ENCODE data around the gene KIF26B. TPM values are rescaled to one million over a fixed set of nuclear protein-coding genes. Genes with fewer than 3 reads are reported as not detected.

KIF26B gene
- total RNA-seq, 1 donor from 2014 or later = 3.5 TPM

- no peak for DNase-seq
- H3K27me3 ChIP-seq (ENCODE audit: low read depth) = peaks cover 30% of the 10 kb centered on the region
- H3K9me3 ChIP-seq (replicated peaks) = no peaks in the 10 kb centered on the region
- H3K36me3 ChIP-seq = no peaks in the 10 kb centered on the region
- intact Hi-C loops (cut with micrococcal nuclease) = no loop called here
- TF ChIP-seq, protein P1, sequence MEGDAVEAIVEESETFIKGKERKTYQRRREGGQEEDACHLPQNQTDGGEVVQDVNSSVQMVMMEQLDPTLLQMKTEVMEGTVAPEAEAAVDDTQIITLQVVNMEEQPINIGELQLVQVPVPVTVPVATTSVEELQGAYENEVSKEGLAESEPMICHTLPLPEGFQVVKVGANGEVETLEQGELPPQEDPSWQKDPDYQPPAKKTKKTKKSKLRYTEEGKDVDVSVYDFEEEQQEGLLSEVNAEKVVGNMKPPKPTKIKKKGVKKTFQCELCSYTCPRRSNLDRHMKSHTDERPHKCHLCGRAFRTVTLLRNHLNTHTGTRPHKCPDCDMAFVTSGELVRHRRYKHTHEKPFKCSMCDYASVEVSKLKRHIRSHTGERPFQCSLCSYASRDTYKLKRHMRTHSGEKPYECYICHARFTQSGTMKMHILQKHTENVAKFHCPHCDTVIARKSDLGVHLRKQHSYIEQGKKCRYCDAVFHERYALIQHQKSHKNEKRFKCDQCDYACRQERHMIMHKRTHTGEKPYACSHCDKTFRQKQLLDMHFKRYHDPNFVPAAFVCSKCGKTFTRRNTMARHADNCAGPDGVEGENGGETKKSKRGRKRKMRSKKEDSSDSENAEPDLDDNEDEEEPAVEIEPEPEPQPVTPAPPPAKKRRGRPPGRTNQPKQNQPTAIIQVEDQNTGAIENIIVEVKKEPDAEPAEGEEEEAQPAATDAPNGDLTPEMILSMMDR (IDR thresholded peaks at IDR 0.05; ENCODE audit: borderline replicate concordance) = no peak
- H3K27ac ChIP-seq (replicated peaks) = no peak overlapping the region
- no peaks in the 10 kb centered on the region for H3K4me1 ChIP-seq
- no peak overlapping the region for H3K4me3 ChIP-seq
Measured at GRCh38 chr1:245582026-245582425, 427.2 kb downstream of the KIF26B start.

DNA sequence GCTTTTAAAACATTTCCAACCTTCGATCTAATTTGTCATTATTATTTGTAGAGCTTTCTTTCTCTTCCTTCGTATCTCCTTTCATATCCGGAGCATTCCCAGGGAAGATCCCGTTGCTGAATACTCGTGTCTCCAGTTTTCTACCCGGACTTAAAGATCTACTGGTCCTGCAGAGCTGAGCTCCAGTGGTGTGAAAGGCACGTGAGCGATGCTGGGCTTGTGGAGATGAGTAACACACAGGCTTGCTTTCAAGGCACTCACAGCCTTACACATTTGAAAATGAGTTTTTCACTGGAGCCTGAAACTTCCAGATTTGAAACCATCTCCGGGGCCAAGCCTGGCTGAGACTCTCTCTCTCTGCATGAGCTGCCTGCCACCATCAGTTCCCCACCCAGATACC lies 428.3 kb downstream of the KIF26B start:
- H3K4me3 ChIP-seq = no peak overlapping the region
- H3K9me3 ChIP-seq (replicated peaks) = no peaks in the 10 kb centered on the region
- no peaks in the 10 kb centered on the region for H3K4me1 ChIP-seq
- intact Hi-C loops (cut with micrococcal nuclease) = no loop called here
- no peak for DNase-seq
- TF ChIP-seq, protein P1 (IDR thresholded peaks at IDR 0.05; ENCODE audit: borderline replicate concordance) = no peak
- peaks cover 35% of the 10 kb centered on the region for H3K27me3 ChIP-seq (ENCODE audit: low read depth)
- no peak overlapping the region for H3K27ac ChIP-seq (replicated peaks)
- H3K36me3 ChIP-seq = no peaks in the 10 kb centered on the region

DNA sequence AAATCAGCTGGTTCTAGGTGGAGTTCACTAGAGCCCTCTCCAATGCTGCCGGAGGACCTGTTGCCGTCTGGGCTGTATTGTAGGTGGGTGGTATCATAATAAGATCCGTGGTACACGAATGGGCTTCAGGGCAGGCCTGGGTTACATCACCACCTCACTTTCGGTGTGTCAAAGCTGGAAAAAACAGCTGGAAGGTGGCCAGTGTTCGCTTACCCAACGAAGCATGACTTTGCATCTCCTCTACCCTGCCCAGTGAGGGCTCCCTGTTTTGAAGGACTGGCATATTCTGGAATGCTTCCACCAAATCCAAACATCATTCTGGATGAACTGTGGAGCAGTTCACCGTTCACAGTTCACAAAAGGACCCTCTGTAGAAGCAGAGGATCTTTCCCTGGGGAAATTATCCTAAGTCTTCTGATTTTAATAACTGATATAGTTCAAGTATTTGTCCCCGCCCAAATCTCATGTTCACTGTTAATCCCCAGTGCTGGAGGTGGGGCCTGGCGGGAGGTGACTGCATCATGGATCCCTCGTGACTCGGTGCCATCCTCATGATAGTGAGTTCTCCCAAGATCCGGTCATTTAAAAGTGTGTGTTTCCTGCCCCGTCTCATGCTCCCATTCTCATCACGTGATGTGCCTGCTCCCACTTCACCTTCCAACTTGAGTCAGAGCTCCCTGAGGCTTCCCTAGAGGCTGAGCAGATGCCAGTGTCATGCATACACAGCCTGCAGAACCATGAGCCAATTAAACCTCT lies 429.0 kb downstream of the KIF26B start:
- no peak overlapping the region for H3K4me3 ChIP-seq
- no peaks in the 10 kb centered on the region for H3K4me1 ChIP-seq
- intact Hi-C loops (cut with micrococcal nuclease) = no loop called here
- peaks cover 42% of the 10 kb centered on the region for H3K27me3 ChIP-seq (ENCODE audit: low read depth)
- TF ChIP-seq, protein P1 (IDR thresholded peaks at IDR 0.05; ENCODE audit: borderline replicate concordance) = no peak
- no peak for DNase-seq
- no peaks in the 10 kb centered on the region for H3K9me3 ChIP-seq (replicated peaks)
- no peak overlapping the region for H3K27ac ChIP-seq (replicated peaks)
- H3K36me3 ChIP-seq = no peaks in the 10 kb centered on the region

DNA sequence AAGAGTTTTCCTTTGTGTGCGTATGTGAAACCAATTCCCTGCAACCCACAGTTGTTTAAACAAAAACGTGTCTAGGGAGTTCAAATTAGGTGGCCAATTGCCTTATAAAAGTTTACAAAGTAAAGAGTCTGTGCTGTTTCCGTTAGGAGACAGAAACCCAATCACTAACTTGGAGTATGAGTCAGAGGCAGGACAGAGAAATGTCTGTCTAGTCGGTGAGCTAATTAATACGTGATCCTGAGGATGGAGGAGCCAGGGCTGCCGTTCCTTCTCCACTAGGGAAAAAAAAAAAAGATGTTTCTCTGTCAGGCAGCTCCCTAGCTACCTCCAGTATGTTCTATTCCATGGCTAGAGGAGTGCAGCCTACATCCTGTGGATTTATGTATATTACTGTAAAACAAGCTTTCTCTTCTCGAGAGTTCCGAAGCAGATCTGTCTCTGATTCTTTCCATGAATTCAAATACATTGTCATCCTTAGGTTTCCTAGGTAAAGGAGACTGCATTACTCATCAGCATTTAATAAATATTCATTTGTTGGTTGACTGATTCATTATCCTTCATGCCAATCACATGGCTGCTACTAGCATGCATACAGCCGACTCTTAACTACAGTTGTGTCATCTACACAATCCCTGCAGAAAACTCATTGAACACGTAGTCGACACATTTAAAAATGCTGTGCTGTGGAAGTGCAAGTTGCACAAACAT lies 430.6 kb downstream of the KIF26B start:
- Histone ChIP-seq H3K27ac (replicated peaks) (no peak overlapping the region), H3K36me3 (no peaks in the 10 kb centered on the region), H3K9me3 (replicated peaks) (no peaks in the 10 kb centered on the region), H3K4me1 (no peaks in the 10 kb centered on the region), H3K4me3 (no peak overlapping the region), H3K27me3 (ENCODE audit: low read depth) (peaks cover 33% of the 10 kb centered on the region)
- DNase-seq = no peak
- TF ChIP-seq, protein P1 (IDR thresholded peaks at IDR 0.05; ENCODE audit: borderline replicate concordance) = no peak
- intact Hi-C loops (cut with micrococcal nuclease) = no loop called here

GRCh38 chr1:245587435-245588115 lies 432.8 kb downstream of the KIF26B start:
- H3K27ac ChIP-seq (replicated peaks) = no peak overlapping the region
- H3K4me1 ChIP-seq = no peaks in the 10 kb centered on the region
- TF ChIP-seq, protein P1 (IDR thresholded peaks at IDR 0.05; ENCODE audit: borderline replicate concordance) = no peak
- H3K27me3 ChIP-seq (ENCODE audit: low read depth) = peaks cover 27% of the 10 kb centered on the region
- no peaks in the 10 kb centered on the region for H3K9me3 ChIP-seq (replicated peaks)
- intact Hi-C loops (cut with micrococcal nuclease) = no loop called here
- no peak for DNase-seq
- no peak overlapping the region for H3K4me3 ChIP-seq
- no peaks in the 10 kb centered on the region for H3K36me3 ChIP-seq
